ENCODE results near the gene HNRNPA0. TPM values are rescaled to one million over a fixed set of nuclear protein-coding genes. Genes with fewer than 3 reads are reported as not detected.

HNRNPA0 gene
- total and polyA plus RNA-seq, 2 donors (not counting 3 experiments of a cell fraction or from before 2014, with no cell fraction given): 16.0 to 37.5 TPM

- FAIRE-seq (no peak), DNase-seq (ENCODE audit: low read depth, low spot score) (no peak)
- Histone ChIP-seq H2AFZ (ENCODE audit: low read depth, low read length) (no peak overlapping the region), H3K27ac (ENCODE audit: insufficient read depth, low read depth, low read length) (no peak overlapping the region), H3K9ac (replicated peaks; ENCODE audit: extremely low read depth, insufficient read depth, low read length) (no peak overlapping the region), H3K4me3 (replicated peaks in 1 of 3; ENCODE audit: insufficient read depth in 1 of 3, low read depth in 1 of 3, low read length in 3 of 3) (no peak overlapping the region), H3K9me1 (replicated peaks; ENCODE audit: control insufficient read depth, extremely low read depth, insufficient read depth, low read length) (no peaks in the 10 kb centered on the region), H4K20me1 (replicated peaks; ENCODE audit: control insufficient read depth, extremely low read depth, insufficient read depth, low read length) (no peaks in the 10 kb centered on the region), H3K4me2 (ENCODE audit: insufficient read depth, low read length) (no peak overlapping the region), H3K4me1 (ENCODE audit: control insufficient read depth, extremely low read depth, insufficient read depth, low read length) (peaks cover 32% of the 10 kb centered on the region), H3K36me3 (ENCODE audit: control insufficient read depth in 2 of 2, extremely low read depth in 1 of 2, insufficient read depth in 2 of 2, low read length in 2 of 2) (no peaks in the 10 kb centered on the region), H3K27me3 (ENCODE audit: control insufficient read depth in 2 of 2, insufficient read depth in 2 of 2, low read length in 2 of 2) (no peaks in the 10 kb centered on the region), H3K9me3 (replicated peaks; ENCODE audit: control insufficient read depth, insufficient read depth, low read length) (no peaks in the 10 kb centered on the region), H3K79me2 (ENCODE audit: control insufficient read depth, insufficient read depth, low read length) (no peaks in the 10 kb centered on the region)
- dilution Hi-C loops (cut with MboI; ENCODE audit: extremely low pct_ligation_motif_present, low sequenced_read_pairs) (no loop called here), intact Hi-C loops (cut with micrococcal nuclease) (loop anchor here (5.0 kb wide), 1 partner anchor 177 kb away; no protein-coding TSS in a partner anchor)
- TF ChIP-seq GATA2 (IDR thresholded peaks at IDR 0.05; ENCODE audit: insufficient read depth, insufficient read length, low read depth, low read length): no peak
- TF ChIP-seq MYC (IDR thresholded peaks at IDR 0.05; ENCODE audit: low read depth, low read length): no peak
- TF ChIP-seq JUN (IDR thresholded peaks at IDR 0.05; ENCODE audit: borderline replicate concordance, insufficient read depth, insufficient read length, low read depth): no peak
- no peak for TF ChIP-seq POLR2A (IDR thresholded peaks at IDR 0.05; ENCODE audit: low read depth, low read length)
- TF ChIP-seq POLR2AphosphoS5 (IDR thresholded peaks at IDR 0.05; ENCODE audit: insufficient read depth, low read depth, low read length): no peak
- no peak for TF ChIP-seq EZH2 (IDR thresholded peaks at IDR 0.05; ENCODE audit: borderline replicate concordance, low read depth, low read length, severe bottlenecking)
- CTCF ChIA-PET: interaction anchor here (1.0 to 11.3 kb wide), 4 partner anchors 79 to 110 kb away, joined by 3 to 721 read pairs (median 198); no protein-coding TSS in a partner anchor
- BruUV-seq (replicated peaks): no TSS peak
- POLR2A ChIA-PET: no interaction called here
Observed at GRCh38 chr5:137739737-137740136, 14.4 kb downstream of the HNRNPA0 start.

GRCh38 chr5:137738947-137739346 lies 15.2 kb downstream of the HNRNPA0 start:
- Histone ChIP-seq H3K27ac (ENCODE audit: insufficient read depth, low read depth, low read length) (no peak overlapping the region), H3K4me3 (replicated peaks in 1 of 3; ENCODE audit: insufficient read depth in 1 of 3, low read depth in 1 of 3, low read length in 3 of 3) (no peak overlapping the region), H3K4me1 (ENCODE audit: control insufficient read depth, extremely low read depth, insufficient read depth, low read length) (peaks cover 40% of the 10 kb centered on the region), H3K9ac (replicated peaks; ENCODE audit: extremely low read depth, insufficient read depth, low read length) (no peak overlapping the region), H3K79me2 (ENCODE audit: control insufficient read depth, insufficient read depth, low read length) (no peaks in the 10 kb centered on the region), H3K4me2 (ENCODE audit: insufficient read depth, low read length) (no peak overlapping the region), H3K9me1 (replicated peaks; ENCODE audit: control insufficient read depth, extremely low read depth, insufficient read depth, low read length) (no peaks in the 10 kb centered on the region), H3K36me3 (ENCODE audit: control insufficient read depth in 2 of 2, extremely low read depth in 1 of 2, insufficient read depth in 2 of 2, low read length in 2 of 2) (no peaks in the 10 kb centered on the region), H3K27me3 (ENCODE audit: control insufficient read depth in 2 of 2, insufficient read depth in 2 of 2, low read length in 2 of 2) (no peaks in the 10 kb centered on the region), H4K20me1 (replicated peaks; ENCODE audit: control insufficient read depth, extremely low read depth, insufficient read depth, low read length) (no peaks in the 10 kb centered on the region), H2AFZ (ENCODE audit: low read depth, low read length) (no peak overlapping the region), H3K9me3 (replicated peaks; ENCODE audit: control insufficient read depth, insufficient read depth, low read length) (no peaks in the 10 kb centered on the region)
- FAIRE-seq: no peak
- no peak for DNase-seq (ENCODE audit: low read depth, low spot score)
- intact Hi-C loops (cut with micrococcal nuclease) (loop anchor here (5.0 kb wide), 1 partner anchor 177 kb away; no protein-coding TSS in a partner anchor), dilution Hi-C loops (cut with MboI; ENCODE audit: extremely low pct_ligation_motif_present, low sequenced_read_pairs) (no loop called here)
- no TSS peak for BruUV-seq (replicated peaks)
- ChIA-PET CTCF (interaction anchor here (6.7 kb wide), 1 partner anchor 109 kb away, joined by 375 read pairs; no protein-coding TSS in a partner anchor), POLR2A (no interaction called here)
- no peak for TF ChIP-seq CTCF (IDR thresholded peaks at IDR 0.05; ENCODE audit: extremely low read depth in 1 of 2, insufficient read depth in 1 of 2, low read depth in 1 of 2, low read length in 2 of 2)
- TF ChIP-seq POLR2A (IDR thresholded peaks at IDR 0.05; ENCODE audit: low read depth, low read length): no peak
- TF ChIP-seq GATA2 (IDR thresholded peaks at IDR 0.05; ENCODE audit: insufficient read depth, insufficient read length, low read depth, low read length): no peak
- no peak for TF ChIP-seq EZH2 (IDR thresholded peaks at IDR 0.05; ENCODE audit: borderline replicate concordance, low read depth, low read length, severe bottlenecking)
- TF ChIP-seq FOS (IDR thresholded peaks at IDR 0.05; ENCODE audit: borderline replicate concordance, insufficient read depth, low read length): no peak
- no peak for TF ChIP-seq POLR2AphosphoS5 (IDR thresholded peaks at IDR 0.05; ENCODE audit: insufficient read depth, low read depth, low read length)
